Spleen (tissue), 7 donors: ENCODE results near the gene MBOAT7.
"Not testable (repeated sequence)": the region's sequence is repeated elsewhere in the genome, so short reads cannot be mapped to it uniquely, and the experiment has no call there.

ENCODE experiments used
- POLR2A ChIP-seq, 3 donors: fragments of 450-650 bp; IDR thresholded peaks; one replicate each; pipeline ENCODE4 v1.5.1; 2017; ENCODE audit warnings: antibody characterized with exemption in 3 of 3, mild to moderate bottlenecking in 1 of 3
- TF ChIP-seq, protein P1 (sequence below), 11 experiments: fragments of 200-600 bp in 7 of 11; fragments of 450-650 bp in 4 of 11; sonication (generic) in 4 of 11; IDR thresholded peaks in 8 of 11; conservative IDR thresholded peaks in 3 of 11; 1 replicate in 7 of 11; 2 replicates in 4 of 11; pipeline versions ENCODE4 v1.4.0 to v1.8.0; 2016 to 2021; ENCODE audit warnings: antibody characterized with exemption in 11 of 11, inconsistent platforms in 4 of 11, mild to moderate bottlenecking in 1 of 11
- donor health status: DM: no; HTN: no; CAD: no; lungs with moderate emphysema.
- donor health status: DM: no; HTN: no; CAD: no.
- donor health status: DM: no; HTN: no; CAD: no.

DNA sequence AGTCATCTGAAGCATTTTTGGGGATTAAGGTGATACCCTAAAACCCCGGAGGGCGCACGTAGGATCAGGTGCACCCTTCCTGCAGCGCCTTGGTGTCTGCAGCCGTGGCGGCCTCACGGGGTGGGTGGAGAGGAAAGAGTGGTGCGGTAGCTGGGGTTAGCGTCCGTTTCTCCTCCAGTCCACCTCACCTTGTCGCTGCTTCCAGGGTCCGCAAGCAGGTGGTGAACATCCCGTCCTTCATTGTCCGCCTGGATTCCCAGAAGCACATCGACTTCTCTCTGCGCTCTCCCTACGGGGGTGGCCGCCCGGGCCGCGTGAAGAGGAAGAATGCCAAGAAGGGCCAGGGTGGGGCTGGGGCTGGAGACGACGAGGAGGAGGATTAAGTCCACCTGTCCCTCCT, 17.8 kb upstream of the MBOAT7 start:
- not testable (repeated sequence) for TF ChIP-seq POLR2A (IDR thresholded peaks at IDR 0.05)
- TF ChIP-seq, protein P1, sequence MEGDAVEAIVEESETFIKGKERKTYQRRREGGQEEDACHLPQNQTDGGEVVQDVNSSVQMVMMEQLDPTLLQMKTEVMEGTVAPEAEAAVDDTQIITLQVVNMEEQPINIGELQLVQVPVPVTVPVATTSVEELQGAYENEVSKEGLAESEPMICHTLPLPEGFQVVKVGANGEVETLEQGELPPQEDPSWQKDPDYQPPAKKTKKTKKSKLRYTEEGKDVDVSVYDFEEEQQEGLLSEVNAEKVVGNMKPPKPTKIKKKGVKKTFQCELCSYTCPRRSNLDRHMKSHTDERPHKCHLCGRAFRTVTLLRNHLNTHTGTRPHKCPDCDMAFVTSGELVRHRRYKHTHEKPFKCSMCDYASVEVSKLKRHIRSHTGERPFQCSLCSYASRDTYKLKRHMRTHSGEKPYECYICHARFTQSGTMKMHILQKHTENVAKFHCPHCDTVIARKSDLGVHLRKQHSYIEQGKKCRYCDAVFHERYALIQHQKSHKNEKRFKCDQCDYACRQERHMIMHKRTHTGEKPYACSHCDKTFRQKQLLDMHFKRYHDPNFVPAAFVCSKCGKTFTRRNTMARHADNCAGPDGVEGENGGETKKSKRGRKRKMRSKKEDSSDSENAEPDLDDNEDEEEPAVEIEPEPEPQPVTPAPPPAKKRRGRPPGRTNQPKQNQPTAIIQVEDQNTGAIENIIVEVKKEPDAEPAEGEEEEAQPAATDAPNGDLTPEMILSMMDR (IDR thresholded peaks at IDR 0.05 in 8 of 11, conservative IDR thresholded peaks at IDR 0.05 in 3 of 11), result not testable (repeated sequence)
